OCI-M2 (cell line): Measurements from ENCODE around the gene NR2F1-AS1.

ENCODE experiments used
- DNase-seq: peaks from one replicate; lab custom pipeline; 2025; ENCODE audit not compliant: unreplicated experiment; lab: John Stamatoyannopoulos, UW

Gene NR2F1-AS1

GRCh38 chr5:93603078-93603792 lies 22.2 kb upstream of the NR2F1-AS1 start:
- no peak for DNase-seq

- DNase-seq = no peak
Measured at GRCh38 chr5:93602241-93603077, 21.4 kb upstream of the NR2F1-AS1 start.

- no peak for DNase-seq
Measured at GRCh38 chr5:93601802-93602155, 20.8 kb upstream of the NR2F1-AS1 start.

GRCh38 chr5:93601071-93601801 lies 20.2 kb upstream of the NR2F1-AS1 start:
- DNase-seq = no peak

- no peak for DNase-seq
Measured at GRCh38 chr5:93600409-93601070, 19.5 kb upstream of the NR2F1-AS1 start.

GRCh38 chr5:93599399-93600120 lies 18.5 kb upstream of the NR2F1-AS1 start:
- no peak for DNase-seq

GRCh38 chr5:93599001-93599379 lies 18.0 kb upstream of the NR2F1-AS1 start:
- no peak for DNase-seq

- DNase-seq = no peak
Measured at GRCh38 chr5:93598091-93599000, 17.3 kb upstream of the NR2F1-AS1 start.

GRCh38 chr5:93596676-93597490 lies 15.9 kb upstream of the NR2F1-AS1 start:
- no peak for DNase-seq

GRCh38 chr5:93596310-93596675 lies 15.3 kb upstream of the NR2F1-AS1 start:
- DNase-seq = no peak

GRCh38 chr5:93595420-93596147 lies 14.6 kb upstream of the NR2F1-AS1 start:
- DNase-seq = no peak

GRCh38 chr5:93594591-93595419 lies 13.8 kb upstream of the NR2F1-AS1 start:
- DNase-seq = no peak

GRCh38 chr5:93593476-93594131 lies 12.6 kb upstream of the NR2F1-AS1 start:
- no peak for DNase-seq

GRCh38 chr5:93592883-93593282 lies 11.9 kb upstream of the NR2F1-AS1 start:
- DNase-seq = no peak

GRCh38 chr5:93591323-93591945 lies 10.4 kb upstream of the NR2F1-AS1 start:
- no peak for DNase-seq

- no peak for DNase-seq
Measured at GRCh38 chr5:93590493-93590892, 9.5 kb upstream of the NR2F1-AS1 start.
